ENCODE data around the gene CDC42EP3. TPM values are rescaled to one million over a fixed set of nuclear protein-coding genes. Genes with fewer than 3 reads are reported as not detected.

The CDC42EP3 gene
- total RNA-seq, 1 experiment from 2014 or later: 31.5 TPM

DNA sequence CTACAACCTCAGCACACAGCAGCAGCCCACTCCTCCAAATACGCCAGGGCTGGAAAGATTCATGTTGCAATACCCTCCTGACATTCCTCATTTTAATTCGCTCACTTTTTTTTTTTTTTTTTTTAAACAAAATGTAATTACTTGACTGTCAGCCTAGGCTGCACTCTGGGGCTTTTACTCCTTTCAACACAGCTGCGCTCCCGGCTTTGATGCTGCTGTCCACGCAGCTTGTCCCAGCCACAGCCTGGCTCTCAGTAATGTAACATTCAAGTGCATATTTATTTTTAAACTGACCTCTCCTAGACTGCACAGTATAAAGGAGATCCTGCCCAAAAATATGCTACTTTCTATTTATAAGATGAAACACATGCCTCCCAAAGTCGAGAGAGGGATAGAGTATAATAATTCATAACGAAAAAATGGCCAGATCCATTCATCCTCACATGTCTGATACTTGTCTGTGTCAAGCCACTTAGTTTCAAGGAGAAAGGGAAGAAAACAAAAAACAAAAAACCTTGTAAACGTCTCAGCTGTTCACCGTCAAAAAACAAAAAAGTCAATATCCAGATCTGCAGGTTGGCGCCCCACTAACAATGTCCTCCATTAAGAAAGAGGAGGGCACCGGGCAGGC, 949 bp downstream of the CDC42EP3 start:
- no peak for DNase-seq (ENCODE audit: low spot score)
- peak overlapping the region; percentile 85 for H3K4me3 Mint-ChIP-seq

More for the DNA sequence above, 949 bp downstream of the CDC42EP3 start:
- ATAC-seq: no peak
- POLR2A ChIA-PET: interaction anchor here (1.9 kb wide), 1 partner anchor 14 kb away, joined by 11 read pairs; no protein-coding TSS in a partner anchor
- Mint-ChIP-seq H3K27ac (peak overlapping the region; percentile 0; the same call in 1 of the 2 replicates), H3K4me1 (peaks cover 59% of the 10 kb centered on the region), H3K27me3 (ENCODE audit: low read depth) (peaks cover 7% of the 10 kb centered on the region), H3K9me3 (no peaks in the 10 kb centered on the region), H3K36me3 (peaks cover 2% of the 10 kb centered on the region; the same call in 1 of the 2 replicates)
- CTCF ChIA-PET: interaction anchor here (0.6 to 0.9 kb wide), 2 partner anchors 161 to 275 kb away, joined by 3 to 4 read pairs; no protein-coding TSS in a partner anchor
- TF ChIP-seq MAX (CRISPR knock-in tag; IDR thresholded peaks at IDR 0.05) (no peak), ZNF532 (CRISPR knock-in tag; IDR thresholded peaks at IDR 0.05; ENCODE audit: borderline replicate concordance) (no peak), SMAD3 (CRISPR knock-in tag; IDR thresholded peaks at IDR 0.05; ENCODE audit: borderline replicate concordance) (no peak), NR2C2 (CRISPR knock-in tag; IDR thresholded peaks at IDR 0.05) (no peak), USF2 (CRISPR knock-in tag; IDR thresholded peaks at IDR 0.05) (no peak), ZNF281 (CRISPR knock-in tag; IDR thresholded peaks at IDR 0.05) (no peak), ELF4 (CRISPR knock-in tag; IDR thresholded peaks at IDR 0.05; ENCODE audit: low read depth) (no peak), MXD4 (CRISPR knock-in tag; IDR thresholded peaks at IDR 0.05; ENCODE audit: borderline replicate concordance) (no peak), RELA (CRISPR knock-in tag; IDR thresholded peaks at IDR 0.05; ENCODE audit: borderline replicate concordance) (no peak), PRDM15 (CRISPR knock-in tag; IDR thresholded peaks at IDR 0.05) (no peak), CREM (CRISPR knock-in tag; IDR thresholded peaks at IDR 0.05) (no peak)
- TF ChIP-seq, protein P1, sequence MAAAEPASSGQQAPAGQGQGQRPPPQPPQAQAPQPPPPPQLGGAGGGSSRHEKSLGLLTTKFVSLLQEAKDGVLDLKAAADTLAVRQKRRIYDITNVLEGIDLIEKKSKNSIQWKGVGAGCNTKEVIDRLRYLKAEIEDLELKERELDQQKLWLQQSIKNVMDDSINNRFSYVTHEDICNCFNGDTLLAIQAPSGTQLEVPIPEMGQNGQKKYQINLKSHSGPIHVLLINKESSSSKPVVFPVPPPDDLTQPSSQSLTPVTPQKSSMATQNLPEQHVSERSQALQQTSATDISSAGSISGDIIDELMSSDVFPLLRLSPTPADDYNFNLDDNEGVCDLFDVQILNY (CRISPR knock-in tag; IDR thresholded peaks at IDR 0.05): no peak
- TF ChIP-seq, protein P2, sequence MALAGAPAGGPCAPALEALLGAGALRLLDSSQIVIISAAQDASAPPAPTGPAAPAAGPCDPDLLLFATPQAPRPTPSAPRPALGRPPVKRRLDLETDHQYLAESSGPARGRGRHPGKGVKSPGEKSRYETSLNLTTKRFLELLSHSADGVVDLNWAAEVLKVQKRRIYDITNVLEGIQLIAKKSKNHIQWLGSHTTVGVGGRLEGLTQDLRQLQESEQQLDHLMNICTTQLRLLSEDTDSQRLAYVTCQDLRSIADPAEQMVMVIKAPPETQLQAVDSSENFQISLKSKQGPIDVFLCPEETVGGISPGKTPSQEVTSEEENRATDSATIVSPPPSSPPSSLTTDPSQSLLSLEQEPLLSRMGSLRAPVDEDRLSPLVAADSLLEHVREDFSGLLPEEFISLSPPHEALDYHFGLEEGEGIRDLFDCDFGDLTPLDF (CRISPR knock-in tag; IDR thresholded peaks at IDR 0.05): no peak
